ENCODE measurements around the gene FOXP1.
"Not testable (repeated sequence)": the region's sequence is repeated elsewhere in the genome, so short reads cannot be mapped to it uniquely, and the experiment has no call there.

FOXP1 gene

DNA sequence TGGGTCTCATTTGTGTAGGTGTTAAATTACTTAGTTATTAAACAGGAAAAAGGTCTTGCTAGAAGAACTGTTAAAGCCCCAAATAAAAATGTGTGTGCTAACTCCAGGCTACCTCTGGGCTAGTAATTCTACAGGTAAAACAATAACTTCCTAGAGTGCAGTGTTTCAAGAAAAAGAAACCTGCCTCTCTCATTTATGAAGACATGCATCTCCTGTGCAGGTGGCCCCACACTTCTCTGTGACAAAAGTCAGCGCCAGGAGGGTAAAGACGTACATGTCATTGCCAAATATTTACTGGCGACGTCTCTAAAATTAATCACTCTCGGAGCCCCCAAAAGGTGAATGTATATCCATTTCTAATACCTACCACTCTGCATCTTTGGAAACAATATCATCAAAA lies 131.7 kb downstream of the FOXP1 start:
- no peak for DNase-seq (ENCODE audit: low read depth in 2 of 2)

DNA sequence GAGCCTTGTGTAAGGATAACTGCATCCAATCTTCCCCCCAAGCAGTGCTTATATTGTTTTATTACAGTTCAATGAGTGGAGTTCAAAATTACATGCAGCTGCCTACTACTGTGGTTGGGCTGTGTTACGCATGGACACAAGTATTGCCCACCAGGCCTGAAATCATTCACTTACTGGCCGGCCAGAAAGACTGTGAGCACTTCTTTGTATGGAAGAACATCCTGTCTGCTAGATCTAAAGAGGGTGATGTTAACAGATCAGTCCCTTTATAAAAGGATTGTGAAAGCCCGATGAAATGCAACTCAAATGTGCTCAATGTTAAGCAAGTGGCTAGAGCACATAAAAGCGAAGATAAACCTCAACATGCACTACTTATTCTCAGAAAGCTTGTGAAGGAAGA lies 132.5 kb downstream of the FOXP1 start:
- DNase-seq (ENCODE audit: low read depth in 2 of 2), result no peak

DNA sequence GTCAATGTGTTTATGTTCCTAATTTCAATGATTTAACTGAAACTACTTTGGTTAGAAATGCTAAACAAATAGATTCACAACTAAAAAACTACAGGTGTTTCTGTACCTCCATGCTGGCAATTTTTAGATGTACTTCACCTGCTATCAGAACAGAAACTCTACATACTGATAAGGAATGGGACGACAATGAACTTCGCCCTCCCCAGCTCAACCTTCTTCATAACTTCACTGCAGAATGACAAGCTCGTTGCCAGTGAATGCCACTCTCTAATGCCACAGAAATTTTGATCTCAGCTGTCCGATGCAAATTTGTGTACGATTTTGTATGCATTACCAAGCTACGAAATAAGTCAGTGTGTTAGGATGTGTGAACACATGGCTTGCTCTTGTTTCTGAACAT lies 133.4 kb downstream of the FOXP1 start:
- DNase-seq (ENCODE audit: low read depth in 2 of 2), result no peak

DNA sequence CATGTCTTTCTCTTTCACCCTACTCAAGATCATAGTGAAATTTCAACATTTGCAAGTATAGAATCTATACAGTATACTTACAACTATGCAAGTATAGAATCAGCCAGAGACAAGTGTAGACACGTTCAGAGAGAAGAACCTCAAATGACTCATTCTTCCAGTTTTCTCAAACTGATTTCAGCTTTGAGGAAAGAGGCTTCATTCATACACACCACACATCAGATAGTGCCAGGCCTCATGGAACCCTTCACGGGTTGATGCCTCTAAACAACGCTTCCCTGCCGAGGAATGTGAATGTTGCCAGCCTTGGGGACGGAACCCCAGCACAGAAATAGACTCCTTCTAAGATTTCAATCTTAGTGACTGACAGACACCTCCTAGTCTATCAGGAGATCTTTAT lies 135.7 kb downstream of the FOXP1 start:
- DNase-seq (ENCODE audit: low read depth in 2 of 2), result no peak

GRCh38 chr3:71447197-71447596 lies 136.3 kb downstream of the FOXP1 start:
- no peak for DNase-seq (ENCODE audit: low read depth in 2 of 2)

- DNase-seq (ENCODE audit: low read depth in 2 of 2), result no peak
Observed at GRCh38 chr3:71446734-71447133, 136.8 kb downstream of the FOXP1 start.

DNA sequence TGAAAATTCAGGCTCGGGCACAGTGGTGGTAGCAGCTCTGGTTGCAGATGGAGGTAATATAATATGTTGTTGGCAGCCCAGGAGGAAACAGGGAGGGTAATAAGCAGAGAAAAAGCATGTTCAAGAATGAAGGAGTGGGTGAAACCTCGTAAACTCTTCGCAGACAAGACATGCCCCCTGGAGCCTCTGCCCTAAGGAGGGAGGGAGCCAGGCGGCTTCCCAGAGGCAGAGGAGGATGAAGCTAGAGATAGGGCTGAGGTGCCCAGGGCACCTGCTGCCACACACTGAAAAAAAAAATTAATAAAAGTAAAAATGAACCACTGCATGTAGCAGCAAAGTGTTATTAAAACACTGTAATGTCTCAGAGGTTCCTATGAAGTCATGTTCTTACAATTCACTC lies 137.3 kb downstream of the FOXP1 start:
- DNase-seq (ENCODE audit: low read depth in 2 of 2), result no peak

DNA sequence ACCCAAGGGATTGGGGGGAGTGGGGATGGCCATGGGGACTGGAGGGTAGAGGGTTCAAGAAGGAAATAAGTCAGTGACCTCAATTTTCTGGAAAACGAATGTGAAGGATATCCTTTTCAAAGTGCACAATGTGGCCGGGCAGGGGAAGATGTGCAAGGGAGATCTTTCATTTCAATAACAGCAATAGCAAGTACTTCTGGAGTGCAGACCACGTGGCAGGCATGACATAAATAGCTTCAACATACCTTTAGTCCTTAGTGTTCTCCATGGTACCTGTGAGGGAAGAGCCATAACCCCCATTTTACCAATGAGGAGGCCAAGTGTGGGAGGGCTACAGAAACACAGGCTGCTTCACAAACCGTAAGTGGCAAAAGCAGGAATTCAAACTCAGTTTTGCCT lies 138.7 kb downstream of the FOXP1 start:
- DNase-seq (ENCODE audit: low read depth in 2 of 2), result no peak

DNA sequence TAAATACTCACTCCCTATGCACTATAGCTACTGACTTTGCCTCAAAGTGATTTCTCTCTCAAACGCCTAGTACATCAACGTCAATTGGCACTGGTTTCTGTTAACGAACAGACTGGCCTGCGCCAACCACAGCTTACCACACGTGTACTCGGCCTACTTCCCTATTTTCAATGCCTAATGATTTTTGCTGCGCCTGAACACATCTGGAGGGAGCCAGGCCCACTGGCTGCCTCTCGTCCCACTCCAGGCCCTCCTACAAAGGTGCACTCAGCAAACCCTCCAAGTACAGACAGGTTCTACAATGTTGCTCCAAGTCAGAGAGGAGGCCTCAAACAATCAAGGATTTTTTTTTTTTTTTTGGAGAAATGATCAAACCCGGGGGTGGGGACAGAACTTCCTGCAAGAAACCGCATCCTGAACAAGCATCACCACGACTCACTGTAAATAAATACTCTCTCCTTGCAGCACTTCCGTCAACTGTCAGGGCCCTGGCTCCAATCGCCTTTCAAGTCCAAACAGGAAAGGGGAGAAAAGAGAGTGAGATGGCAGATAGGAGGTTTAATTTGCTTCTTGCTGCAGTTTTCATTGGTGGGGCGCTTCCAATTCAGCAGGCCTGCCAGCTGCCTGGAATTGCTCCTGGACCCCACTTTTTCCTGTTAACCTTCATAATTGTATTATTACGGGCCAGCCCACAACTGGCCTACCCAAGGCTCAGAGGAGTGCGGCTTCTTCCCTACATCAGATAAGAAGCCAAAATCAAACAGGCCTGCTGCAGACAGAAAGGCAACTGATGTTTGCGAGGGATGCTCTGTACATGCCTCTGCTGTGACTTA lies 139.3 kb downstream of the FOXP1 start:
- peak in 1 of 2 donors; percentile 35 for DNase-seq (ENCODE audit: low read depth in 2 of 2)

DNA sequence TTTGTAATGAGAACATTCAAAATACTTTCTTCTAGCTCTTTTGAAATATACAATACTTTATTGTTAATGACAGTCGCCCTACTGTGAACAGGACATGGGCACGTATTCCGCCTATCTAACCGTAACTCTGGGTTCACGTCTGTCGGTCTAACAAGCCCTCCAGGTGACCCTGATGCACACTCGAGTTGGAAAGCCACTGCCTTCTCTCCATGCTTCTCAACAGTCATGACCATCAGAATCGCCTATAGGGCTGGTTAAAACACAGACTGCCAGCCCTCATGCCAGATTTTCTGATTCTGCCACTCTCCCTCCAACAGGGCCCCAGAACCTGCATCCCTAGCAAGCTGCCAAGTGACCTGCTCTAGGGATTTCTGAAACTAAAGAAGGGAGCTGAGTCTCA lies 140.2 kb downstream of the FOXP1 start:
- DNase-seq (ENCODE audit: low read depth in 2 of 2), result no peak

GRCh38 chr3:71442652-71443042 lies 140.9 kb downstream of the FOXP1 start:
- no peak for DNase-seq (ENCODE audit: low read depth in 2 of 2)

DNA sequence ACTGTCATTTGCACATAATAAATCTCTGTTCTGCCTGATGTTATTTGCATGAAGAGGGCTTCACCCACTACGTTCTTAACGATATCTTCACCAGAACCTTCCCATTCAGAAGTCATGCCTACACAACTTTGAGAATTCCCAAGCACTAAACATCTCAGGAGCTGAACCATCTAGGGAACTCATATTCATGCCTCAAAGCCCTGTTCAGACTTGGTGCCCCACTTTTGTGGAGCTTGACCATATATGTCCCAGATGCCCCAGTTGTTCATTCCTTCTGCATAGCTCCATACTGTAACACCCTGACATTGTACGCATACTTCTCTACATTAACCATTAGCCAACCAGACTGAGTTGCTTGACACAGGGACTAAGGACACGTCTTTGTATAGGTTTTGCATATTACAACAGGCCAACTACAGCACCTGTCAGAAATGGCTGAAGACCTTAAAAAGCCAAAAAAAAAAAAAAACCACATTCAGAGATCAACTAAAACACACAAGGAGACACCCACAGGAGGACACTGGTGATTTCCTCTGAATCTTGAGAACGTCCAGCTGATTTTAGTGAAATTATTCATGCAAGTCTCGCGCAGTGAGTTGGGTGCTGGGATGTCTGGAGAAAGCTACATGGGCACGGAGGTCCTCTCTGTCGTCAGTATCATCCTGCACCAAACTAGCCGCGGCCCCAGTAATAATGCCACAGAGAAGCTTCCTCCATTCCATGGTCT lies 141.4 kb downstream of the FOXP1 start:
- DNase-seq (ENCODE audit: low read depth in 2 of 2), result no peak

DNA sequence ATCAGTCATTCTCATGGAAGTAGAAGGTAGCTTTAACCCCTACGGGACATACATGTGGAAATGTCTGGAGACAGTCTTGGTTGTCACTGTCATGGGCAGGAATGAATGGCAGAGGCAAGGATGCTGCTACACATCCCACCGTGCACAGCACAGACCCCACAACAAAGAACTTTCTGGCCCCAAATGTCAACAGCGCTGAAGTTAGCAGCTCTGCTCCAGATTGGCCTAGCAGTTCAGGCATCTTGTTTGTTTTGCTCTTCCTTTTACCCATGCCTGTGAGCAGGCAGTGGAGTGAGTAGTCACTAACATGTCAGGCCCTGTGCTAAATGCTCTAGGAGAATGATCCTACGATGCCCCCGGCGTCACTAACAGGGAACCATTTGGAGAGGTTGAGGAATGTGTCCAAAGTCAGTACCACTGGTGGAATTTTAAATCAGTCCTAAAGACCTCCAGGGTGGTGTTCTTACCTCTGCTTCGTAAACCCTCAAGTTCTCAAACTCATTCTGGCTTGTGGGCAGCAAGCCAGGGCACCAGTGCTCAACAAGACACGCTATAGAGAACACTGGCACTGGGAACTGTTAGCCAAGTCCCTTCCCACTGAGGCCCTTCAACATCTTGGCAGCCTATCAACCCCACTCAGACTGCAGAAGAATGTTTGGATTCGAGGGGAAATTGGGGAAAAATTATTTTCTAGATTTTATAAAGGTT lies 142.2 kb downstream of the FOXP1 start:
- DNase-seq (ENCODE audit: low read depth in 2 of 2), result no peak

- no peak for DNase-seq (ENCODE audit: low read depth in 2 of 2)
Observed at GRCh38 chr3:71438904-71439303, 144.6 kb downstream of the FOXP1 start.

GRCh38 chr3:71438071-71438685 lies 145.3 kb downstream of the FOXP1 start:
- DNase-seq (ENCODE audit: low read depth in 2 of 2), result no peak

GRCh38 chr3:71436337-71436736 lies 147.2 kb downstream of the FOXP1 start:
- DNase-seq (ENCODE audit: low read depth in 2 of 2), result no peak

DNA sequence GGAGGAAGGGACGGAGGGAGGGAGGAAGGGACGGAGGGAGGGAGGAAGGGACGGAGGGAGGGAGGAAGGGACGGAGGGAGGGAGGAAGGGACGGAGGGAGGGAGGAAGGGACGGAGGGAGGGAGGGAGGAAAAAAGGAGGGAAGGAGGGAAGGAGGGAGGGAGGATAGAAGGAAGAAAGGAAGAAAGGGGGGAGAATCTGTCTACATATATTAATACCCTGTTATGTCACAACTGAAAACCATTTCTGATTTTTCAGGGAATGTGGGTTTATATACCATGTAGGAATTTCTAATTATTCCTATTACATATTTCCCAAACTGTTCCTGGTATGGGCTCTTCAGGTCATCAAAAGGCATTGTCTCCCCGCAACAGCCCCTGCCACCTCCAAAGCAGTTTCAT lies 147.7 kb downstream of the FOXP1 start:
- DNase-seq (ENCODE audit: low read depth in 2 of 2), result not testable (repeated sequence)

GRCh38 chr3:71433631-71434030 lies 149.9 kb downstream of the FOXP1 start:
- DNase-seq (ENCODE audit: low read depth in 2 of 2), result no peak

DNA sequence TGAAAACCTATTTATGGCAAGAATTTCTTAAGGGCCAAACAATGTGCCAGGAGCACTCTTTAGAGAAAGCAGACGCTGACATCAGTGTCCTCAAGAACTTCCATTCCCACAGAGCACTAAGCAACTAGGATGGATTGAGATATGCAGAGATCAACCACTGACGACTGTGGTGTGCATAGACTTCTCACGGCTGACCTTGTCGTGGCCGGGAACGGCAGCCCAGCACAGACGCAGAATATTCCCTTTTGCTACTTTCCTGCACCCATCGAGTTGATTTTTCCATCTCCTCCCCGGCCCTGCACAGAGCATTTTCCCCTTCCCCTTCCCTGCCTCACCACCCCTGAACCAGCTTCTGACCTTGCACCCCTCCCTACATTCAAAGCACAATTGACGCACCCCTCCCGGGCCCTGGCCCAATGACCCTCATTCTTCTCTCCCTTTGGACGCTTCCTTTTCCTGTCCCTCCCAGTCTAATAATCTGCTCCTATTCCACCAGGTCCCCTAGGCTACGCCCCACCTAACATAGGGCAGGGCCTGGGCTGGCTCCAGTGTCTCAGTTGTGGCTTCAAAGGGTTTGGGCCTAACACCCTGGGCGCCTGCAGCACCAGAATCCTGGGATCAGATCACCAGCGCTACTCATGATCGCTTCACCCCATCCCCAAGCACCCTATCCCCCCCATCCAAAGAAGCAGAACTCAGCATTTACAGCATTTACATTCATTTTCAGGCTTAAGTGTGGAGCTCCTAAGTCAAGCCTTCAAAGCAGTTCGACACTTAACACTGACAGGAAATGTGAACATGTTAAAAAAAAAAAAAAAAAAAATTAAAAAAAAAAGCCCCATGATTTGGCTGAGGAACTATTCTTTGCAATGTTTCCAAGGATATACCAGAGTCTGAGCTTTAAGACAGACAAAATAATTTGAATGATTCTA lies 151.2 kb downstream of the FOXP1 start:
- DNase-seq (ENCODE audit: low read depth in 2 of 2), result no peak

DNA sequence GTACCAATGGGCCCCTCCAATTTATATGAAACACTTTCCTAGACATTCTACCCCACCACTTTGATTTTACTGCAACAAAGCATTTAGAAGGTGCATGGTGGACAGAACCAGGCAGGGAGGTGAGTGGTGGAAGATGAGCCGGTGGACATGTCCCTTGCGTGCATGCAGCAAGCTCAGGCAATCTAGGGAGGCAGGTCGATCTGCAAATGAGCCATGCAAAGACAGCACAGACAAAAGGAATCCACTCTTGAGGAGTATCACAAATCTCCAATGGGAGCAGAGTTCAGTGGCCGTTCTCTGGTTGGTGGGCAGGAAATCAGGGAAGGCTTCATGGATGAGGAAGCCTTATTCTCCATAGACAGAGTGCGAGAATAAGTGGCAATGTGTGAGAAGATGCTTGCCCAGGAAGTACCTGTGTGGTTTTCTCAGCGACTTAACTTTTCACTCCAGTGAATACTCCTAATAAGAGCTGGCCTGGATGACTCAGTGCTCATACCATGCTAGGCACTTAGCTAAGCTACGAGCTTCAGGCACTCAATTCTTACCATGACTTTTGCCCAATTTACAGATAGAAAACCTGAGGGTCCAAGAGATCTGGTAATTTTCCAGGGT lies 152.5 kb downstream of the FOXP1 start:
- no peak for DNase-seq (ENCODE audit: low read depth in 2 of 2)

DNA sequence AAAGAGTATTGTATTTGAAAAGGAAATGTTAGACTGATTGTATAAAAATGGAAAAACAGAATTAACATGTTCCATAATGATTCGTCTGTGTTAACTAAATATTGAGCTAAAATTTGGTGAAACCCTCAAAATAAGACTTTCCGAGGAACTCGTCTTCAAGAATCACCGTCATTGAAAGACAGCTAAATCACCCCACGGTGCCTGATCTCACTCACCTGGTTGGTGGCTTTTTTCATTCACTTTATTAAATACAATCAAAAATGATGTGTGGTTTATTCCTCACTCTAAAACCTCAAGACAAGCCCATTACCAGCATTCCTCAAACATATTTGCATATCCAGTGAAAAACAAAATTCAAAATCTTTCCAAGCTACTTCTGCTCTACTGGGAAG lies 153.9 kb downstream of the FOXP1 start:
- no peak for DNase-seq (ENCODE audit: low read depth in 2 of 2)
